Measurements from ENCODE around the gene ENTPD5. TPM values are rescaled to one million over a fixed set of nuclear protein-coding genes. Genes with fewer than 3 reads are reported as not detected.

The ENTPD5 gene
- total and polyA plus RNA-seq, 2 donors (not counting 1 experiment from before 2014, with no cell fraction given) = 5.5 to 14.7 TPM

- Histone ChIP-seq H3K4me1 (ENCODE audit: control insufficient read depth in 2 of 2, insufficient read depth in 2 of 2, low read length in 2 of 2) (peaks cover 5 to 12% of the 10 kb centered on the region in 2 donors), H3K27me3 (replicated peaks in 1 of 4; ENCODE audit: control extremely low read depth in 1 of 4, control insufficient read depth in 3 of 4, insufficient read depth in 4 of 4, low read length in 3 of 4) (no peaks in the 10 kb centered on the region), H3K79me2 (ENCODE audit: control insufficient read depth, insufficient read depth, low read length) (no peaks in the 10 kb centered on the region), H3K4me3 (ENCODE audit: control extremely low read depth in 1 of 5, extremely low read depth in 1 of 5, insufficient read depth in 1 of 5, low read depth in 2 of 5, low read length in 4 of 5) (peak overlapping the region; percentile 39 to 95 (median 81)), H3K9ac (ENCODE audit: low read length) (peak overlapping the region; percentile 77), H4K20me1 (ENCODE audit: control insufficient read depth, insufficient read depth, low read length, poor library complexity, severe bottlenecking) (no peaks in the 10 kb centered on the region), H3K9me3 (ENCODE audit: control extremely low read depth in 1 of 3, control insufficient read depth in 2 of 3, insufficient read depth in 1 of 3, low read length in 2 of 3) (no peaks in the 10 kb centered on the region), H2AFZ (ENCODE audit: insufficient read depth, low read depth, low read length, poor library complexity, severe bottlenecking) (peak overlapping the region; percentile 91), H3K4me2 (replicated peaks; ENCODE audit: low read depth, low read length, poor library complexity, severe bottlenecking) (peak overlapping the region; percentile 78), H3K36me3 (replicated peaks in 1 of 2; ENCODE audit: control extremely low read depth in 1 of 2, control insufficient read depth in 1 of 2, extremely low read depth in 1 of 2, insufficient read depth in 2 of 2, low read length in 1 of 2) (peaks cover 0 to 3% of the 10 kb centered on the region in 2 experiments), H3K27ac (ENCODE audit: low read length in 2 of 2) (peak overlapping the region in 1 of 2 donors; percentile 84)
- ChIA-PET CTCF (interaction anchor here (0.7 kb wide), 1 partner anchor 67 kb away, joined by 3 read pairs; no protein-coding TSS in a partner anchor), POLR2A (interaction anchor here (0.7 to 1.4 kb wide), 2 partner anchors 68 to 555 kb away, joined by 4 read pairs; partner anchors contain the start of genes COQ6 and FAM161B)
- 0% methylated on average over 2 of the region's 8 CpGs for WGBS (ENCODE audit: insufficient coverage)
- no peaks in the 10 kb centered on the region for H3K9me3 Mint-ChIP-seq (ENCODE audit: insufficient read depth)
- DNase-seq (no peak), ATAC-seq (ENCODE audit: low read depth) (no peak)
- no peaks in the 10 kb centered on the region for H3K27me3 Mint-ChIP-seq
- no peak for TF ChIP-seq CTCF (IDR thresholded peaks at IDR 0.05)
- TF ChIP-seq EZH2 (IDR thresholded peaks at IDR 0.05; ENCODE audit: borderline replicate concordance, insufficient read depth, low read depth, low read length, poor library complexity, severe bottlenecking) = no peak
- H3K4me3 Mint-ChIP-seq = peak overlapping the region; percentile 97
- H3K27ac Mint-ChIP-seq = peak overlapping the region; percentile 93
- intact Hi-C loops (cut with micrococcal nuclease) = loop anchor here (2.0 to 10.0 kb wide), 3 partner anchors 133 to 1967 kb away; partner anchors contain the start of genes AREL1, FCF1, IFT43 and TGFB3
- peaks cover 15% of the 10 kb centered on the region for H3K4me1 Mint-ChIP-seq
Measured at GRCh38 chr14:74018174-74018585, 908 bp downstream of the ENTPD5 start.

GRCh38 chr14:74015963-74016362 lies 3.1 kb downstream of the ENTPD5 start:
- Histone ChIP-seq H2AFZ (ENCODE audit: insufficient read depth, low read depth, low read length, poor library complexity, severe bottlenecking) (no peak overlapping the region), H4K20me1 (ENCODE audit: control insufficient read depth, insufficient read depth, low read length, poor library complexity, severe bottlenecking) (no peaks in the 10 kb centered on the region), H3K27me3 (replicated peaks in 1 of 4; ENCODE audit: control extremely low read depth in 1 of 4, control insufficient read depth in 3 of 4, insufficient read depth in 4 of 4, low read length in 3 of 4) (no peaks in the 10 kb centered on the region), H3K4me2 (replicated peaks; ENCODE audit: low read depth, low read length, poor library complexity, severe bottlenecking) (no peak overlapping the region), H3K9ac (ENCODE audit: low read length) (no peak overlapping the region), H3K9me3 (ENCODE audit: control extremely low read depth in 1 of 3, control insufficient read depth in 2 of 3, insufficient read depth in 1 of 3, low read length in 2 of 3) (no peaks in the 10 kb centered on the region), H3K79me2 (ENCODE audit: control insufficient read depth, insufficient read depth, low read length) (no peaks in the 10 kb centered on the region), H3K4me1 (ENCODE audit: control insufficient read depth in 2 of 2, insufficient read depth in 2 of 2, low read length in 2 of 2) (peaks cover 5 to 12% of the 10 kb centered on the region in 2 donors), H3K36me3 (replicated peaks in 1 of 2; ENCODE audit: control extremely low read depth in 1 of 2, control insufficient read depth in 1 of 2, extremely low read depth in 1 of 2, insufficient read depth in 2 of 2, low read length in 1 of 2) (peaks cover 0 to 4% of the 10 kb centered on the region in 2 experiments), H3K27ac (ENCODE audit: low read length in 2 of 2) (no peak overlapping the region), H3K4me3 (ENCODE audit: control extremely low read depth in 1 of 5, extremely low read depth in 1 of 5, insufficient read depth in 1 of 5, low read depth in 2 of 5, low read length in 4 of 5) (no peak overlapping the region)
- Mint-ChIP-seq H3K4me1 (peaks cover 15% of the 10 kb centered on the region), H3K4me3 (no peak overlapping the region), H3K27ac (no peak overlapping the region), H3K9me3 (ENCODE audit: insufficient read depth) (no peaks in the 10 kb centered on the region), H3K27me3 (no peaks in the 10 kb centered on the region)
- no peak for ATAC-seq (ENCODE audit: low read depth)
- CTCF ChIA-PET = interaction anchor here (0.6 kb wide), 1 partner anchor 64 kb away, joined by 3 read pairs; no protein-coding TSS in a partner anchor
- TF ChIP-seq CTCF (IDR thresholded peaks at IDR 0.05) (no peak), EZH2 (IDR thresholded peaks at IDR 0.05; ENCODE audit: borderline replicate concordance, insufficient read depth, low read depth, low read length, poor library complexity, severe bottlenecking) (no peak)
- no peak for DNase-seq
- POLR2A ChIA-PET = interaction anchor here (0.7 kb wide), 1 partner anchor 112 kb away, joined by 3 read pairs; no protein-coding TSS in a partner anchor
- intact Hi-C loops (cut with micrococcal nuclease) = loop anchor here (10.0 kb wide), 1 partner anchor 1969 kb away; the partner anchor contains the start of genes IFT43 and TGFB3

All from B cell (primary cell).